WTC11 (cell line): ENCODE results near the gene POU2F3. TPM values are rescaled to one million over a fixed set of nuclear protein-coding genes. Genes with fewer than 3 reads are reported as not detected.

Source experiments
- ATAC-seq: fragments of 200-7000 bp; cut with Tn5 transposase; 2 replicates; pipeline ENCODE4 v1.10.0; 2021; ENCODE audit warnings: mild to moderate bottlenecking, moderate library complexity
- CTCF ChIA-PET: fragments of 300-600 bp; sonication (Branson Sonifier 250); formaldehyde crosslinking; loops from one replicate; lab custom pipeline; 2021; ENCODE audit warnings: antibody characterized with exemption; lab: Charles Lee
- POLR2A ChIA-PET: fragments of 350-600 bp; sonication (Branson Sonifier 250); formaldehyde crosslinking; loops from one replicate; lab custom pipeline; 2021; ENCODE audit warnings: antibody characterized with exemption; lab: Charles Lee
- DNase-seq: peaks from one replicate; pipeline ENCODE4 v3.0.0; 2021; ENCODE audit warnings: low spot score
- H3K27ac Mint-ChIP-seq: 2 replicates; pipeline ENCODE4 v1.8.0; 2021; ENCODE audit warnings: mixed read lengths
- H3K27me3 Mint-ChIP-seq: 2 replicates; pipeline ENCODE4 v1.8.0; 2021; ENCODE audit warnings: low read depth, mild to moderate bottlenecking, moderate library complexity, mixed read lengths
- H3K36me3 Mint-ChIP-seq: 2 replicates; pipeline ENCODE4 v1.8.0; 2021; ENCODE audit warnings: mixed read lengths
- H3K4me1 Mint-ChIP-seq: 2 replicates; pipeline ENCODE4 v1.8.0; 2022; ENCODE audit warnings: mixed read lengths
- H3K4me3 Mint-ChIP-seq: 2 replicates; pipeline ENCODE4 v1.8.0; 2021; ENCODE audit warnings: mild to moderate bottlenecking, moderate library complexity, mixed read lengths
- H3K9me3 Mint-ChIP-seq: 2 replicates; pipeline ENCODE4 v1.8.0; 2021; ENCODE audit warnings: mixed read lengths
- AFF4 ChIP-seq: sonication (generic); formaldehyde crosslinking; IDR thresholded peaks from 2 replicates; pipeline ENCODE4 v1.8.1; 2023; ENCODE audit warnings: mild to moderate bottlenecking, missing genetic modification reagents, borderline replicate concordance
- ARID4B ChIP-seq: sonication (generic); formaldehyde crosslinking; IDR thresholded peaks from 2 replicates; pipeline ENCODE4 v1.8.0; 2023; ENCODE audit warnings: missing genetic modification reagents, mild to moderate bottlenecking, borderline replicate concordance
- ATF1 ChIP-seq: sonication (generic); formaldehyde crosslinking; IDR thresholded peaks from 2 replicates; pipeline ENCODE4 v1.8.1; 2023; ENCODE audit warnings: mild to moderate bottlenecking, moderate library complexity, missing genetic modification reagents
- ELF4 ChIP-seq: sonication (generic); formaldehyde crosslinking; IDR thresholded peaks from 2 replicates; pipeline ENCODE4 v1.8.1; 2022; ENCODE audit warnings: low read depth, mild to moderate bottlenecking, moderate library complexity, missing genetic modification reagents
- FOXK1 ChIP-seq: sonication (generic); formaldehyde crosslinking; IDR thresholded peaks from 2 replicates; pipeline ENCODE4 v1.8.0; 2022; ENCODE audit warnings: mild to moderate bottlenecking, moderate library complexity, missing genetic modification reagents
- HMGXB4 ChIP-seq: sonication (generic); formaldehyde crosslinking; IDR thresholded peaks from 2 replicates; pipeline ENCODE4 v1.8.1; 2023; ENCODE audit warnings: mild to moderate bottlenecking, moderate library complexity, missing genetic modification reagents
- MLX ChIP-seq: sonication (generic); formaldehyde crosslinking; IDR thresholded peaks from 2 replicates; pipeline ENCODE4 v1.8.1; 2023; ENCODE audit warnings: mild to moderate bottlenecking, missing genetic modification reagents, moderate library complexity
- NFATC4 ChIP-seq: fragments of 250-450 bp; sonication (Bioruptor Pico); IDR thresholded peaks from 2 replicates; pipeline ENCODE4 v1.9.0; 2021; ENCODE audit warnings: mild to moderate bottlenecking
- NR2C2 ChIP-seq: sonication (generic); formaldehyde crosslinking; IDR thresholded peaks from 2 replicates; pipeline ENCODE4 v1.8.0; 2022; ENCODE audit warnings: mild to moderate bottlenecking, missing genetic modification reagents
- OVOL2 ChIP-seq: fragments of 250-450 bp; sonication (Bioruptor Pico); IDR thresholded peaks from 2 replicates; pipeline ENCODE4 v1.9.0; 2021; ENCODE audit warnings: mild to moderate bottlenecking, borderline replicate concordance
- STAT6 ChIP-seq: sonication (generic); formaldehyde crosslinking; conservative IDR thresholded peaks from 2 replicates; pipeline ENCODE4 v1.8.1; 2023; ENCODE audit warnings: mild to moderate bottlenecking, low read depth, missing genetic modification reagents, moderate library complexity
- TCF7 ChIP-seq: sonication (generic); formaldehyde crosslinking; IDR thresholded peaks from 2 replicates; pipeline ENCODE4 v1.8.0; 2022; ENCODE audit warnings: mild to moderate bottlenecking, low read depth, missing genetic modification reagents, moderate library complexity
- TEAD4 ChIP-seq: sonication (generic); formaldehyde crosslinking; IDR thresholded peaks from 2 replicates; pipeline ENCODE4 v1.8.0; 2022; ENCODE audit warnings: mild to moderate bottlenecking, missing genetic modification reagents
- TP53 ChIP-seq: sonication (generic); formaldehyde crosslinking; IDR thresholded peaks from 2 replicates; pipeline ENCODE4 v1.8.1; 2023; ENCODE audit warnings: mild to moderate bottlenecking, missing genetic modification reagents
- USF2 ChIP-seq: sonication (generic); formaldehyde crosslinking; IDR thresholded peaks from 2 replicates; pipeline ENCODE4 v1.8.1; 2023; ENCODE audit warnings: mild to moderate bottlenecking, missing genetic modification reagents, moderate library complexity
- ZBTB43 ChIP-seq: sonication (generic); formaldehyde crosslinking; IDR thresholded peaks from 2 replicates; pipeline ENCODE4 v1.8.1; 2023; ENCODE audit warnings: mild to moderate bottlenecking, missing genetic modification reagents
- ZNF423 ChIP-seq: fragments of 250-450 bp; sonication (Bioruptor Pico); IDR thresholded peaks from 2 replicates; pipeline ENCODE4 v2.1.2; 2022; ENCODE audit warnings: mild to moderate bottlenecking, moderate library complexity
- ZNF512 ChIP-seq: sonication (generic); formaldehyde crosslinking; IDR thresholded peaks from 2 replicates; pipeline ENCODE4 v1.8.1; 2022; ENCODE audit warnings: missing genetic modification reagents, borderline replicate concordance
- total RNA-seq: library from RNA; stranded (reverse); gene quantifications from 3 replicates; pipeline ENCODE4 v1.2.3, GENCODE V29; 2021

POU2F3 gene
- total RNA-seq, 1 experiment from 2014 or later: 0.61 TPM

GRCh38 chr11:120216426-120217102, 23.4 kb upstream of the POU2F3 start (continued):
- TF ChIP-seq NFATC4 (CRISPR knock-in tag): no peak
- TF ChIP-seq ZBTB43 (CRISPR knock-in tag): no peak

- peaks cover 21% of the 10 kb centered on the region for H3K4me1 Mint-ChIP-seq
- H3K27ac Mint-ChIP-seq: no peak overlapping the region
- H3K36me3 Mint-ChIP-seq: no peaks in the 10 kb centered on the region
- no peaks in the 10 kb centered on the region for H3K9me3 Mint-ChIP-seq
- H3K27me3 Mint-ChIP-seq: peaks cover 75% of the 10 kb centered on the region
- ChIA-PET CTCF (interaction anchor here (0.6 to 3.4 kb wide), 4 partner anchors 12 to 184 kb away, joined by 3 to 13 read pairs (median 8); no protein-coding TSS in a partner anchor), POLR2A (no interaction called here)
- DNase-seq (no peak), ATAC-seq (no peak)
- no peak for TF ChIP-seq ZNF512
- TF ChIP-seq TEAD4: no peak
- TF ChIP-seq ZNF423 (CRISPR knock-in tag): no peak
- TF ChIP-seq ARID4B (CRISPR knock-in tag): no peak
- no peak for TF ChIP-seq ELF4 (CRISPR knock-in tag)
- TF ChIP-seq AFF4 (CRISPR knock-in tag): no peak
- TF ChIP-seq TP53: no peak
- TF ChIP-seq TCF7 (CRISPR knock-in tag): no peak
- no peak for TF ChIP-seq ATF1 (CRISPR knock-in tag)
- TF ChIP-seq OVOL2 (CRISPR knock-in tag): no peak
- TF ChIP-seq HMGXB4 (CRISPR knock-in tag): no peak
- TF ChIP-seq FOXK1 (CRISPR knock-in tag): no peak
- TF ChIP-seq STAT6 (CRISPR knock-in tag): no peak
- TF ChIP-seq NR2C2 (CRISPR knock-in tag): no peak
- TF ChIP-seq MLX (CRISPR knock-in tag): no peak
- no peak for TF ChIP-seq USF2
- H3K4me3 Mint-ChIP-seq: no peak overlapping the region
Measured at GRCh38 chr11:120217526-120217925, 22.4 kb upstream of the POU2F3 start.
